ENCODE measurements around the gene SH3RF3.

- TF ChIP-seq, protein P1, sequence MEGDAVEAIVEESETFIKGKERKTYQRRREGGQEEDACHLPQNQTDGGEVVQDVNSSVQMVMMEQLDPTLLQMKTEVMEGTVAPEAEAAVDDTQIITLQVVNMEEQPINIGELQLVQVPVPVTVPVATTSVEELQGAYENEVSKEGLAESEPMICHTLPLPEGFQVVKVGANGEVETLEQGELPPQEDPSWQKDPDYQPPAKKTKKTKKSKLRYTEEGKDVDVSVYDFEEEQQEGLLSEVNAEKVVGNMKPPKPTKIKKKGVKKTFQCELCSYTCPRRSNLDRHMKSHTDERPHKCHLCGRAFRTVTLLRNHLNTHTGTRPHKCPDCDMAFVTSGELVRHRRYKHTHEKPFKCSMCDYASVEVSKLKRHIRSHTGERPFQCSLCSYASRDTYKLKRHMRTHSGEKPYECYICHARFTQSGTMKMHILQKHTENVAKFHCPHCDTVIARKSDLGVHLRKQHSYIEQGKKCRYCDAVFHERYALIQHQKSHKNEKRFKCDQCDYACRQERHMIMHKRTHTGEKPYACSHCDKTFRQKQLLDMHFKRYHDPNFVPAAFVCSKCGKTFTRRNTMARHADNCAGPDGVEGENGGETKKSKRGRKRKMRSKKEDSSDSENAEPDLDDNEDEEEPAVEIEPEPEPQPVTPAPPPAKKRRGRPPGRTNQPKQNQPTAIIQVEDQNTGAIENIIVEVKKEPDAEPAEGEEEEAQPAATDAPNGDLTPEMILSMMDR (optimal IDR thresholded peaks at IDR 0.05 in 1 of 3, IDR thresholded peaks at IDR 0.05 in 1 of 3, conservative IDR thresholded peaks at IDR 0.05 in 1 of 3; ENCODE audit: extremely low read depth in 1 of 3, insufficient read depth in 2 of 3, low read length in 3 of 3), result no peak
- TF ChIP-seq EZH2 (IDR thresholded peaks at IDR 0.05; ENCODE audit: low read length), result no peak
Observed at GRCh38 chr2:109498906-109499305, 369.9 kb downstream of the SH3RF3 start.

All from keratinocyte (primary cell).